Amygdala (tissue), 56 donors: Measurements from ENCODE around the gene DHX35.

Source experiments
- DNase-seq, 56 donors: peaks; one replicate each; lab custom pipeline; 2025; lab: John Stamatoyannopoulos, UW

The DHX35 gene

GRCh38 chr20:38962044-38962927 lies at the start of gene DHX35:
DHX35 (plus strand) TSS chr20:38962344; CDS start chr20:38962368, 24 bp downstream.
- DNase-seq, result peak; percentile 56 to 98 (median 95)

DNA sequence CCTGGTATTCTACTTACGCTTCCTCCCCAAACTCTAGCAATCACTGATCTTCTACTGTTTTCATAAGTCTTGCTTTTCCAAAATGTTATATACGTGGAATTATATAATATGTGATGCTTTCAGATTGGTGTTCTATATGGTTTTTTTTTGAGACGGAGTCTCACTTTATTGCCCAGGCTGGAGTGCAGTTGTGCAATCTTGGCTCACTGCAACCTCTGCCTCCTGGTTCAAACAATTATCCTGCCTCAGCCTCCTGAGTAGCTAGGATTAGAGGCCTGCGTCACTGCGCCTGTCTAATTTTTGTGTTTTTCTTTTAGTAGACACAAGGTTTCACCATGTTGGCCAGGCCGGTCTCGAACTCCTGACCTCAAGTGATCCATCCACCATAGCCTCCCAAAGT lies 46.8 kb upstream of the DHX35 start:
- DNase-seq, result no peak

- no peak for DNase-seq
These were observed 44.5 kb upstream of the DHX35 start for GRCh38 chr20:38917657-38918056.

DNA sequence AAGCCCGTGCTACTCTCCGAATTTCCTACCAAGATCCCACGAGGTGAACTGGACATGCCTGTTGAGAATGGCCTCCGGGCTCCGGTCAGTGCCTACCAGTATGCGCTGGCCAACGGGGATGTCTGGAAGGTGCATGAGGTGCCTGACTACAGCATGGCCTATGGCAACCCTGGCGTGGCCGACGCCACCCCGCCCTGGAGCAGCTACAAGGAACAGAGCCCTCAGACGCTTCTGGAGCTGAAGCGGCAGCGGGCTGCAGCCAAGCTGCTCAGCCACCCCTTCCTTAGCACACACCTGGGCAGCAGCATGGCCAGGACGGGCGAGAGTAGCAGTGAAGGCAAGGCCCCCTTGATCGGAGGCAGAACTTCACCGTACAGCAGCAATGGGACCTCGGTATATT lies 44.0 kb upstream of the DHX35 start:
- no peak for DNase-seq

DNA sequence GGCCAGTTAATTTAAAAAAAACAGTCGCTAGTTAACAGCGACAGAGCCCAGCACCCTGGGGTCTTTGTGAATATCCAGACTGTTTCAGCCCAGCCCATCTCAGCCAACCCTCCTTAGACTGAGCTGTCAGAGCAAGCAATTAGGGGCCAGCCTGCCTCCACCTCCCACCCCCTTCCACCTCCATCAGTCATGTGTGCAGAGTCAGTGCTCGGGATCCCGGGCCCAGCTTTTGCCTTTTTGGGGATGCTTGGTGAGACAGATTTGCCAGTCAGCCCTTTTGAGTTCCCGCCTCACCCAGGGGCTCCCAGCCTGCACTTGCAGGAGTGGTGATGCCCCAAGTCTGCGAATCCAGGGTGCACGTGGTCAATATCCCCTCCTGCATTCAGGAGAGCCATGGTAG lies 42.5 kb upstream of the DHX35 start:
- no peak for DNase-seq

GRCh38 chr20:38920411-38920810 lies 41.7 kb upstream of the DHX35 start:
- no peak for DNase-seq

- DNase-seq, result no peak
These were observed 41.3 kb upstream of the DHX35 start for GRCh38 chr20:38920851-38921250.

- no peak for DNase-seq
These were observed 37.4 kb upstream of the DHX35 start for GRCh38 chr20:38924718-38925117.

- DNase-seq, result peak; percentile 24 to 98 (median 90)
These were observed 35.8 kb upstream of the DHX35 start, which contains the start of gene FAM83D for GRCh38 chr20:38926142-38926933. FAM83D (plus strand) TSS chr20:38926417; CDS start chr20:38926443, 26 bp downstream.

GRCh38 chr20:38926934-38927616 lies 35.1 kb upstream of the DHX35 start:
- no peak for DNase-seq

- DNase-seq, result no peak
These were observed 34.1 kb upstream of the DHX35 start for GRCh38 chr20:38927902-38928578.

- DNase-seq, result no peak
These were observed 31.9 kb upstream of the DHX35 start for GRCh38 chr20:38930242-38930569.

DNA sequence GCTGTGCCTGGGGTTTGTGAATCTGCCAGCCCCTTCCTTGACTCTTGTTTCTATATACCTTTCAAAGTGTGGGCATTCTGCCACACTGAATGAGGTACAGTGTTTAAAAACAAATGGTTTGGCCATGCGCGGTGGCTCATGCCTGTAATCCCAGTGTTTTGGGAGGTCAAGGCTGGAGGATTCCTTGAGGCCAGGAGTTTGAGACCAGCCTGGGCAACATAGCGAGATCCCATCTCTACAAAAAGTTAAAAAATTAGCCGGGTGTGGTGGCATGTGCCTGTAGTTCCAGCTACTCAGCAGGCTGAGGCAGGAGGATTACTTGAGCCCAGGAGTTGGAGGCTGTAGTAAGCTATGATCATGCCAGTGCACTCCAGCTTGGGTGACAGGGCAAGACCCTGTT lies 30.2 kb upstream of the DHX35 start:
- DNase-seq, result no peak

DNA sequence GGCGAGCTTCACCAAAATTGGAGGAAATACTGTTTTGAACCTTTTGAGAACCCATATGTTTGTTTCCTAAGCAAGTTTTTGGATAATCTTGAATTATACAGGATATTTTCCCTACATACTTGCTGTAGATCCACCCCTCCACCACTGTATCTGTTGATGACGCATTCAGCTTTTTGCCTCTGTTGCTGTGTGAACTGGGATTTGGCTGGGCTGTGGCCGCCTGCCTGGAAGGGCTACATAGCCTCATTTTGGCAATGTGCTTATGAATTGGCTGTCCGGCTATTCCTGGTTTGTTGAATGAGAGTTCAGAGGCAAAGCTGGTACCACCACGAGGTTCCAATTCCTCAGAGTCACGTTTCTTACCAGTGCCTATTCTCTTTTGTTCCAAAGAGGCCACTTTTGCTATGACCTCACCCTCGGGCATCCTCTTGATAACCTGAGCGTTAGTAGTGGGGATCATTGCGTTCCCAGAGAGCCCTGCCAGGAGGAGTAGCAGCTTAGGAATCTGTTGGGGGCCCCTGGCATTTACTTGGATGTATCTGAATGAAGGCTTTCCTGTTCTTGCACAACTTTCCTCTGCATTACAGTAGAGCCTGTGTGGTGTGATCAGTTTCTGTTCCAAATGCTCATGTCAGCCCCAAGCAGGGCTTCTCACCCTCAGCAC lies 29.6 kb upstream of the DHX35 start:
- no peak for DNase-seq

- no peak for DNase-seq
These were observed 27.6 kb upstream of the DHX35 start for GRCh38 chr20:38934530-38934929.

- no peak for DNase-seq
These were observed 26.9 kb upstream of the DHX35 start for GRCh38 chr20:38935285-38935684.

DNA sequence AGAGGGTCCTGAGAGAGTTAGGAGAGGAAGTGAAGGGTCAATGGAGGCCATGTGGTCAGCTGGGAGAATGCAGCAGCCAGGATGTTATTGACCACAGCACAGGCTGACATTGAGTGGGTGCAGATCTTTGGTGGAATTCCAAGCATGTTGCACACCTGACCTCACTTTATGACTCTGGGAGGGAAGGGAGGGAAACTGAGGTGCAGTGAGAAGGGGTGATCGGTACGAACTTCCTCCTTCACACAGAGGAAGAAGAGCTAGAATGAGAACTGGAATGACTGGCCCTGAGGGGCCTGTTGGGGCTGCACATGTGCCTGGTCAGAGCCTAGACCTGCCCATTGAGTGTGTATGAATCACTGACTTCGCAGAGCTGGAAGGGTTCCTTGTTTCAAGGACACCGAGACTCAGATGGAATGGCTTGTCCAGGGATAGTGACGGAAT lies 26.2 kb upstream of the DHX35 start:
- DNase-seq, result no peak

GRCh38 chr20:38937000-38937399 lies 25.1 kb upstream of the DHX35 start:
- no peak for DNase-seq

DNA sequence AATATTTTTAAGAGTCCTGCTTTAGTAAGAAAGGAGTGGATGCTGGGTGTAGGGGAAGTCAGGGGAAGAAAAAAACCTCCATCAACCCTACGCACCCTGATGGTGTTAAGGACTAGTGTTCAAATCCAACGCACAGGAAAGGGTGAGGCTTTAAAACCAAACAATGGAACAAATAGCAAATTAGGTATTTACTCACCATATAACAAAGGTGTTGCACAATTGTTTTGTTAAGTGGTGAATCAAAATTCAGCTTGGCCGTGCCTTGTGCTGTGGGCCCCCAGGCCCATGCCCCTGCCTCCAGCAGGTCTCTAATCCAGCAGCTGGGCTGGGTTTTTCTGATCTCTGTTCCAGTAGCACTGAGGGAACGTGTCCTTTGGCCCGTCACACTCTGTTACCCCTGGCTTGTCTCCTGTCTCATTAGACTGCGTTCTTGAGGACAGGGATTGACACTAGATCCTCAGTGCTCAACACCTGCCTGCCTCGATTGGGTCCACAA lies 24.1 kb upstream of the DHX35 start:
- no peak for DNase-seq

DNA sequence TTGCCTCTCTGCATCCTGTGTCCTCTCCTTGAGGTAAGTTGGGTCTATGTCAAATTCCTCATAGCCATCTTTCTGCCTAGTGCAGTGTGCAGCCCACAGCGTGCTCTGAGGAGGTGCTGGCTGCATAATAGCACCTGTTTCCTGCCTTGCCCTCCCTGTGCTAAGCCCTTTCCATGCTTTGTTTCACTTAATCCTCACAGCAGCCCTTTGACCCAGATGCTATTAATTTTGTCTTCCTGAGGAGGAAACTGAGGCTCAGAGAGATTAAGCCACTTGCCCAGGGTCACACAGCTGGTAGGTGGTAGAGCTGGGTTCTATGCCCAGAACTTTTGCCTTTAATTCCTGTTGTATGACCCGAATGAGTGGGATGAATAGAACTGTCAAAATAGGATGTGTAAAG lies 22.5 kb upstream of the DHX35 start:
- no peak for DNase-seq
